Cardiac septum (tissue), 1 donor: ENCODE results near the gene TYW5. TPM values are rescaled to one million over a fixed set of nuclear protein-coding genes. Genes with fewer than 3 reads are reported as not detected.
"Not testable (repeated sequence)": the region's sequence is repeated elsewhere in the genome, so short reads cannot be mapped to it uniquely, and the experiment has no call there.

Experiments used
- DNase-seq: peaks from one replicate; pipeline ENCODE4 v3.0.0-alpha.2; 2020; ENCODE audit warnings: low spot score
- intact Hi-C: fragments of 100-400 bp; cut with DNase I; formaldehyde crosslinking; loops from one replicate; pipeline ENCODE4 v1.14.0; 2022
- total RNA-seq: library from RNA; stranded (reverse); fragmentation: NEBNext Ultra II Directional; extraction: Animal tissue kit (Norgen Biotek cat#: 25700); gene quantifications from one replicate; pipeline ENCODE4 v1.2.1, GENCODE V29; 2021
- donor health status: DM: no; HTN: no; CAD: no.

Gene TYW5
- total RNA-seq, 1 donor from 2014 or later = 3.1 TPM

DNA sequence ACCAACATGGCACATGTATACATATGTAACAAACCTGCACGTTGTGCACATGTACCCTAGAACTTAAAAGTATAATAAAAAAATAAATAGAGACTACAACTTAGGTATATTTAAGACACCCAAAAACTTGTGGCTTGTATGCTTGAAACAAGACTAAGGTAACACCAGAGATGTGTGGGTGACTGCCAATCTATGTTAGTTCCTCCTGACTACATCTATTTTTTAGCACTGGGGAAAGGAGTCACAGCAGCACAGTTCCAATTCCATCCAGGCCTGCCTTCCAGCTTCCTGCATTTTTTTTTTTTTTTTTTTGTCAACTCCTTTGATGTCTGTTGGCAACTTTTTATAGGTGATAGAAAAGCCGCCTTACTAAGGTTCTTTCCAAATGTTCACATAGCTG lies 26.0 kb downstream of the TYW5 start:
- intact Hi-C loops = no loop called here

DNA sequence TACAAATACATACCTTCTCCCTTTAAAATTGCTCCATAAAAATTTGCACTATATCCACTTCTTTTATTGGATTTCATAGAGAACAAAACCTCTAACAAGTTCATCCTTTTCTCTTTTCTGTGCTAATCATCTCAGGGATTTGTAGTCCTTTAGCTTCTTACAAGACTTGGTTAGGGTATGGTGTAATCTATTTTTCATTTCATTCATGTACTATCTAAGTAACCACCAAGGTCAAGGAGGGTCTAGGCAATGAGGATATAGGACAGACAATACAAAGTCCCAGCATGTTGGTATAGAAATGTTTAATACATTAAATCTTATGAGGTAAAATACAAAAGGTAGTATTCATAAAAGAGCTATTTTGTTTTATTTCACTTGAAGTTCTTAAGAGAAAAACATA lies 26.7 kb downstream of the TYW5 start:
- intact Hi-C loops = no loop called here
- DNase-seq = no peak

More for the DNA sequence above, 26.0 kb downstream of the TYW5 start:
- DNase-seq = no peak

DNA sequence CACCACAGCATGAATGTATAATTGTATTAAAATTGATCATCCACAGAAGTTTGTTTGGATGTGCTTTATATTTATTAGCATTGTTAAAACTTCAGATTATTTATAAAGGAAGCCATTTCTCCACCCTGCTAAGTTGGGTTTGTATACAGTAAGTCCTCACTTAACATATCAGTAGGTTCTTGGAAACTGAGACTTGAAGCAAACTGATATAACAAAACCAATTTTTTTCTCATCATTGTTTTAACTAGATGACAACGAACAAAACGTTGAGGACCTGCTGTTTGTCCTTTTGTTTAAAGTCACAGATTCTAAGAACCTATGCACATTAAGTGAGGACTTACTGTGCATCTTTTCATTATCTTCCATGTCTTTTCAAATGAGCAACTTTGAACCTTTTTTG lies 27.1 kb downstream of the TYW5 start:
- DNase-seq = no peak

DNA sequence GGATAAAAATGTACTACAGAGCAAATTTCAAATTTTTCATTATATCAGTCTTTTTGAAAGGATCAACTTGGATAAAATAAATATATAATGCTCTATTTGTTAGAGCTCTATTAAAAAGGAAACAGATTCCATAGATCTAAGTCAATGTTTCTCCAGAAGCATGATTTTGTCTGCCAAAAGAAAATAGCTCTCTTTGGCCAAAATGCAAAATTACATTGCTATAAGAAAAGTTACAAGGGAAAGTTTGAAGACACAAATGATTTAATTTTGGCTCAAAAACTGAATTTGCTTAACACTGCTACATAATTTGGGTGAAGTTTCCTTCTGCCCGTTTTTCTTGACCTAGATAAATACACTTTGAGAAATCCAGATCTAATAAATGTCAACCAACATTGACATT lies 28.5 kb downstream of the TYW5 start:
- intact Hi-C loops = no loop called here
- no peak for DNase-seq

More for the DNA sequence above, 27.1 kb downstream of the TYW5 start:
- intact Hi-C loops = no loop called here

DNA sequence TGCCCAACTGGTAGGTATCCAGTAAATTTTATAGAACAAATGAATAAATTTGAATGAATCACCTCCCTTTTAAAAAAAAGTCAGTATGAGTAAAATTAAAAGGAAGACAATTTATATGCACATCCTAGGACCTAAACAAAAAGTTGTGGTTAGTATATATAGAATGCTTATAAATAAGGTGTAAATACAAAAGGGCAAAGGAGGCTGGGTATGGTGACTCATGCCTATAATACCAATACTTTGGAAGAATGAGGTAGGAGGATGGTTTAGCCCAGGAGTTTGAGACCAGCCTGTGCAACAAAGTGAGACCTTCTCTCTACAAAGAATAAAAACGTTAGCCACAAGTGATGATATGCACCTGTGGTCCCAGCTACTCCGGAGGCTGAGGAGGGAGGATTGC lies 31.4 kb downstream of the TYW5 start:
- intact Hi-C loops = no loop called here

DNA sequence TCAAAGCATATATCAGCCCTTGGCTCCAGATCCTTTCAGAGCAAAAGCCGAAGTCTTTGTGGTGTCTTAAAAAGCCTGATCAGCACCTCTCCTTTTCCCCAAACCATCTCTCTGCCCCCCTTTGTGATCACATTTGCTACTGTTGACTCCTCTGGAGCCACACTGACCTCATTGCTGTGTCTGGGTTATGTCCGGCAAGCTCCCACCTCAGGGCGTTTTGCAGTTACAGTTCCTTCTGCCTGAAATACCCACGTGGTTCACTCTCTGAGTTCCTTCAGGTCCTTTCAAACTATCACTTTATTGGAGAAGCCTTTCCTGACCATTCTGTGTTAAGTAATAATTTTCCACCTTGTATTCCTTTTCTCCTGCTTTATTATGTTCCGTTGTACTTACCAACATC lies 32.4 kb downstream of the TYW5 start:
- intact Hi-C loops = no loop called here

More for the DNA sequence above, 31.4 kb downstream of the TYW5 start:
- no peak for DNase-seq

DNA sequence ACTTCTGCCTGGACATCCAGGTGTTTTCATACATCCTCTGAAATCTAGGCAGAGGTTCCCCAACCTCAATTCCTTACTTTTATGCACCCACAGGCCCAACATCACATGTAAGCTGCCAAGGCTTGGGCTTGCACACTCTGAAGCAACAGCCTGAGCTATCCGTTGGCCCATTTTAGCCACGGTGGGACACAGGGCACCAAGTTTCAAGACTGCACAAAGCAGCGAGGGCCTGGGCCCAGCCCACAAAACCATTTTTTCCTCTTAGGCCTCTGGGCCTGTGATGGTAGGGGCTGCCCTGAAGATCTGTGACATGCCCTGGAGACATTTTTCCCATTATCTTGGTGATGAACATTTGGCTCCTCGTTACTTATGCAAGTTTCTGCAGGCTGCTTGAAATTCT lies 38.3 kb downstream of the TYW5 start:
- DNase-seq = no peak
- intact Hi-C loops = no loop called here

More for the DNA sequence above, 32.4 kb downstream of the TYW5 start:
- DNase-seq = no peak

DNA sequence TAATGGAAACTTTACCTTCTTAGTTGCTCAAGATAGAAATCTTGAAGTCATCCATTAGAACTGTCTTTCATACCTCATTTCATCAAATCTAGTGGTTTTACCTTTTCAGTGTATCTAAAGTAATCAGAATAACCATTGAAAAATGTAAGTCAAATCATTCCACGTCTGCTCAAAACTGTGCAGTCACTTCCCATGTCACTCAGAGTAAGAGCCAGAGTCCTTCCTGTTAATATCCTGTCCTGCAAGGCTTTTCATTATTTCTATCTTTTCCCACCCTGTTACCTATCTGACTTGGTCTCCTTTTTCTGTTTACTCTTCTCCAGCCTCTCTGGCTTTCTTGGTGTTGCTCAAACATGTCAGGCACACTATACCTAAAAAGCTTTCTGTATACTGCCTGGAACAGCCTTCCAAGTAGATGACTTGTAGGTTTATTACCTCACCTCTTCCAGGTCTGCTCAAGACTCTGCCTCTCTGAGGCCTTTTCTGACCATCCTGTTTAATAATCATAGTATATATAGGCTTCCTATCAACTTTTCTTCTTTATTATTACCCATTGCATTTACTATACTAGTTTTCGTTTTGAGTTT lies 40.8 kb downstream of the TYW5 start:
- intact Hi-C loops = loop anchor here (5.0 kb wide), 2 partner anchors 43 to 393 kb away; partner anchors contain the start of genes MAIP1, SPATS2L and TYW5
- DNase-seq = no peak

DNA sequence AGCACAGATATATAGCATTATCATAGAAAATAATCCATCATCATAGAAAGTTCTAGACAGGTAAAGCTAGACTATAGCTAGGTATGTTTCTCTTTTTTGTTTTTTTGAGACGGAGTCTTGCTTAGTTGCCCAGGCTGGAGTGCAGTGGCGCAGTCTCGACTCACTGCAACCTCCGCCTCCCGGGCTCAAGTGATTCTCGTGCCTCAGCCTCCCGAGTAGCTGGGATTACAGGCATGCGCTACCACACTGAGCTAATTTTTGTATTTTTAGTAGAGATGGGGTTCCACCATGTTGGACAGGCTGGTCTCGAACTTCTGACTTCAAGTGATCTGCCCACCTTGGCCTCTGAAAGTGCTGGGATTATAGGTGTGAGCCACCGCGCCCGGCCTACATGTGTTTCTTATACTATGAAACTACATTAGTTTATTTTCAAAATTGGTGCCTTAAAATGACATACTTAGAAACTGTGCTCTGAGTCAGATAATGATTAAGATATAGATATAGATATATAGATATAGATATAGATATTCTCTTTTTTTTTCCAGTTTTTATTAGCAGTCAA lies 42.7 kb downstream of the TYW5 start:
- intact Hi-C loops = loop anchor here (5.0 kb wide), 2 partner anchors 45 to 395 kb away; partner anchors contain the start of genes MAIP1, SPATS2L and TYW5
- not testable (repeated sequence) for DNase-seq

DNA sequence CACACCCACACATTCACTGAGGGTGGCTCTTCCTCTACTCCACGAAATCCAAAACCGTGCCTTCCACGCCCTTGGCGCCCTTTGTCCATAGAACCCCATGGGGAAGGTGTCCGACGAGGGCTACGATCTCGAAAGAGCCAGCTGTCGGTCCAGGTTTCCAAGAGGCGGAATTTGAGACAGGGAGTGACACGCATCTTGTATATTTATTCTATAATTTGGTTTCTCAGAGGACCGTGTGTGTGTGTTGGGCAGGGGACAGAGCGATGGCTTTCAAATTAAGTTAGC lies 43.5 kb downstream of the TYW5 start:
- intact Hi-C loops = loop anchor here (5.0 kb wide), 2 partner anchors 45 to 395 kb away; partner anchors contain the start of genes MAIP1, SPATS2L and TYW5
- DNase-seq = no peak

DNA sequence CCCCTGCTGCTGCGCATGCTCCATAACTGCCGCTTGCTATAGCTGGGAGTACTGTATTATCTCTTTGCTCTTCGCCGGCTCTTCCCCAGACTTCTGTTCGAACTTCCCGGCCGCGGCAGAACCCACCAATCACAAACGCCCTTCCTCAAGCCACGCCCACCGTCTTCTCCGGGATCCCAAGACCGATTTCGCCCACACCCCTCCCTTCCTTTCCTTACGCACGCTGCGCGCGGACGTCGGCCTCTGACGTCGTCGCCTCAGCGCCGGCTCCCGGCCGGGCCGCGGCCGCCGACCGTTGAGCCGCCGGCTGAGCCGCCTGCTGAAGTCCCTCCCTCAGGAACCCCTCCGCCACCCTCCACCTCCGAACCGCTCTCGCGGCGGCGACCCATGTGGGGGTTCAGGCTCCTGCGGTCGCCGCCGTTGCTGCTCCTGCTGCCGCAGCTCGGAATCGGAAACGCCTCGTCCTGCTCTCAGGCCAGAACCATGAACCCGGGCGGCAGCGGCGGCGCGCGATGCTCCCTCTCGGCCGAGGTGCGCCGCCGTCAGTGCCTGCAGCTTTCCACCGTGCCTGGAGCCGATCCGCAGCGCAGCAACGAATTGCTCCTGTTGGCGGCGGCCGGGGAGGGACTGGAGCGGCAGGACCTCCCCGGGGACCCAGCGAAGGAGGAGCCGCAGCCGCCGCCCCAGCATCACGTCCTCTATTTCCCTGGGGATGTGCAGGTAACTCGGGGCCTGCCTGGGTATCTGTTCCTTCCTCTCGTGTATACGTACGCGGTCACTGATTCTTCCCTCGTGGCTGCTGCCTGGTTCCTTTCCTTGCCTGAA lies 44.0 kb downstream of the TYW5 start, which contains the start of gene C2orf69:
Gene C2orf69 (plus strand): TSS at position 242 of the 825 bp plus-strand sequence. CDS start 146 bp downstream, at position 388.
- peak; percentile 97 for DNase-seq
- intact Hi-C loops = loop anchor here (5.0 kb wide), 2 partner anchors 46 to 396 kb away; partner anchors contain the start of genes MAIP1, SPATS2L and TYW5

DNA sequence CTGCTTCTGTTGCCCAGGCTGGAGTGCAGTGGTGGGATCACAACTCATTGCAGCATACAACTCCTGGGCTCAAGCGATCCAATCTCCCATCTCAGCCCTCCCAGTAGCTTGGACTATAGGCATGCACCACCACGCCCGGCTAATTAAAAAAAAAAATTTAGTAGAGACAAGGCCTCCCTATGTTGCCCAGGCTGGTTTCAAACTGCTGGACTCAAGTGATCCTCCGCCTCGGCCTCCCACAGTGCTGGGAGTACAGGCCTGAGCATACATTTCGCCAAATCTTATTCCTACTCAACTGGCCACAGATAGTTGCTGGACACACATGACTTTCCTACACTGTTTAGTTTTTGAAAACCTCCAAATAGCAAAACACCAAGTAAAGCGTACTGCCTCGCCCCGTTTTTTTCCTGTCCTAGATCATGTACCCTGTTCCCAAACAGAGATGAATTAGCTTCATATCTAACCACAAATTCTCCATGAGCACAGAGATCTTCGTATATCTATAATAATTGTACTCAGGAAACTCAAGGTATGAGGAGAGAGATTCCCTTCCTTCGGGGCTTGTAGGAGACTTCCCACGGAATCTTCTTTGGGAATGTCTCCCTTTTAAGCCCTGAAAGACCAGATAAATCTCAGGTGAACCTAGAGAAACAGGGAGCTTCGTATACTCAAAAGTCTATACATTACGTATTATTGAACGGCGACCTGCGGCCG lies 44.8 kb downstream of the TYW5 start:
- no peak for DNase-seq
- intact Hi-C loops = loop anchor here (5.0 kb wide), 2 partner anchors 47 to 397 kb away; partner anchors contain the start of genes MAIP1, SPATS2L and TYW5

DNA sequence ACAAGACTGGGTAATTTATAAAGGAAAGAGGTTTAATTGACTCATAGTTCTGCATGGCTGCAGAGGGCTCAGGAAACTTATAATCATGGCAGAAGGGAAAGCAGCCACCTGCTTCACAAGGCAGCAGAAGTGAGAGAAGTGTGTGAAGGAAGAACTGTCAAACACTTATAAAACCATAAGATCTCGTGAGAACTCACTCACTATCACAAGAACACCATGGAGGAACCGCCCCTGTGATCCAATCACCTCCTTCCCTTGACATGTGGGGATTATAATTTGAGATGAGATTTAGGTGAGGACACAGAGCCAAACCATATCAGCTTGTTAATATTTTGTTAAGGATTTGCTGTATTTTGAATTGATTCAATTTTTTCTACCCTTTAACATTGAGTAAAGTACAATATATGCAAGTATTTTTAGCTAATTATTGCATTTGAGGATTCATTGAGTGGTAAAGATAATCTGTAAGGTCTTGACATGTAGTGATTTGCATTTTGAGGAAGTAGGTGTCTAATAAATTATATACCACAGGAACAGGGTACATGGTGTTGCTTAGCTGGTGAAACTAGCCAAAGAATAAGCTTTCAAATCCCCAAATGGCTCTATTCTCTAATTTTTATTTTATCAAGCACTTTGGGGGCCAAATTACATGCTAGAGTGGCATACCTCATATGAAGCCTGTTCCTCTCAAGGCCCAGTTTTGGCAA lies 48.1 kb downstream of the TYW5 start:
- DNase-seq = no peak
- intact Hi-C loops = no loop called here

DNA sequence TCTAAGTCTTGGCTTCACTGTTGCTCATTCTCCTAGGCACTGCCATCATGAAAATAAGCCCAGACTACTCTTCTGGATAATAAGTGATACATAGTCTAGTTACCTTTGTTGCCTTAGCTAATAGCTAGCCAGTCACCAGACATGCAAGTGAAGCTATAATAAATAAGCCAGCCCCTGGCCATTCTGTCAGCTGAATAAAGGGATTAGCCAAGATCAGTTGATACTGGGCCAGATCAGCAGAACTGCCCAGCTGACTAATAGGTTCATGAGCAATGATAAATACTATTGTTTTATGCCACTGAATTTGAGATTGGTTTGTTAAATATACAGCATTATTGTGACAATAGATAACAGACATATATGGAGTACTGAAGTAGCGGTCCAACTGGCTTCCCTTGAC lies 52.2 kb downstream of the TYW5 start:
- intact Hi-C loops = no loop called here
- no peak for DNase-seq

DNA sequence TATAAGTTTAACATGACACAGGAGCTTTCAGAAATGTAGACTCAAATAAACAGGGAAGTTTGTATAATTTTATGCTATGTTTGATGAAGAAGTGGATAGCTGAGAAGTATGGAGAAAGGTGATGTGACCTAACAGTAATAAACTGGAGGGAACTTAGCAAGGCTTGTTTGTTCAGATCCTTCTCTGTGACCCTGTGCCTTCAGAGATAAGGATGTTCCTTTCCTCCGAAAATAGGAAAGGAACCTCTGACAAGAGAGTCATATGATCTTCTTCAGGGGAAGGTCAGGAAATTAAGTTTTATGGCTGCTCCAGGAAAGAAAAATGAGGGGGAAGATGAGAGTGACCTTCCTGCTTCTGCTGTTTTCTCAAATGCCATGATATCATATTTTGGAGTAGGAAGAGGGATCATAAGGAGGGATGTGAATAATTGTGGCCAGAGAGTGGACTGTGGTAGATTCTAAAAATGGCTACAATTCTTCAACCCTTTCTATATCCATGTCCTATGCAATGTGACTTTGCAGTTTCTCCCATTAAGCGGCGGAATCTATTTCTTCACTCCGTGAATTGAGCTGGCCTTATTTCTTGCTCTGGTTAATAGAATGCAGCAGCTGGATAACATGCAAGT lies 52.7 kb downstream of the TYW5 start:
- intact Hi-C loops = no loop called here
- no peak for DNase-seq

DNA sequence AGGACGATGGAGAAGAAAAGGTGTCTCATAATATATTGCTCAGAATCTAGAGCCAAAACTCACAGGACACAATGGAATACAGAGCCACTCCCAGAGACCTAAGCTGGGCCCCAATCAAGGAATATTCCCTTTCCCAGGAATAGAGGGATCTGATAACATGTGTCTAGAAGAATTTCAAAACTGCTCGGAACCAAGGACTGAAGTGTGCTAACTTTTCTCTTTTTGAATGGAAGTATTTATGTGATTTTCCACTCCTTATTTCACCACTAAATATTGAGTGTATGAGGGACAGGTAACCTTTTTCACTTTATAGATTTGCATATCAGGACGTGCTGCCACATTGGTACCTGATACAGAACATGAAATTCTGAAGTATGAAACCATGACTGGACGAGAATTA lies 53.3 kb downstream of the TYW5 start:
- intact Hi-C loops = no loop called here
- no peak for DNase-seq

DNA sequence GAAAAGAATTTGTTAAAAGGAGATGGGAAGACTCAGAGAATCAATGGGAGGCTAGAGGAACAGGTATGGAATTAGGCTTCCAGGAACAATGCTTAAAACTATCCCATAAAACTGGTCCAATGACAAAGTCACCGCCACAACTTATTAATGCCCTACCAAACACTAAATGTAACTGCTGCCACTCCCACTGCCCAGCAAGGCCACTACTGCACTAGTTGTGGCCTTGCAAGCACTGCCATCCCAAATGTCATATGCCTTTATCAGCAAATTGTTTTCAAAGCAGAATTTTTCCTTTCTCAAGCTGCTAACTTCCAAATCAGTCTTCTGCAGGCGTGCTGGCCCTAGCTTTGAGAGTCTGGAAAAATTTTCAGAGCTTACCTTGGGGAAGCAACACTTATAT lies 58.7 kb downstream of the TYW5 start:
- intact Hi-C loops = no loop called here
- DNase-seq = no peak

DNA sequence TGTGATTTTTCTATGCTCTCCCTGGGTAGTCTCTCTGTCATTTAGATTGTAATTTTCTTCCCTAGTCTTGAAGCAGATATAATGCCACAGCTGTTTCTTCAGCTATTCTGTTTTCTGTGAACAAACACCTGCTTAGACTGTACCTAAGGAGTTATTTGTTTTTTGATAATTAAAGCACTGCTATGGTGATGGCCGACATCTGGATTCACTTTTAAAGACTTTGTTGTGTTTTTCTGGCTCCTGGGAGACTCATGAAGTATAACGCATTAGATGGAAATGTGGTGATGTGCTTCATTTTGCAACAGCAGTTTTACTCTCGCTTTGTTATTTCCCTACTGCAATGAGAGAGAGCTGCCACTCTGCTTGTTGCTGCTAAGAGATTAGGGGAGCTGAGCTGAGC lies 59.9 kb downstream of the TYW5 start:
- DNase-seq = no peak
- intact Hi-C loops = no loop called here
